ENCODE data around the gene IER3IP1. TPM values are rescaled to one million over a fixed set of nuclear protein-coding genes. Genes with fewer than 3 reads are reported as not detected.

The IER3IP1 gene
- total and polyA plus RNA-seq, 2 of the 13 experiments (the other 11 are each of a cell fraction or from before 2014, with no cell fraction given) = 18.7 to 26.1 TPM

- no peak for TF ChIP-seq KIAA2018 (CRISPR knock-in tag; IDR thresholded peaks at IDR 0.05; ENCODE audit: borderline replicate concordance)
- TF ChIP-seq CENPT (CRISPR knock-in tag; IDR thresholded peaks at IDR 0.05; ENCODE audit: low read depth) = no peak
- TF ChIP-seq NR2F2 (IDR thresholded peaks at IDR 0.05; ENCODE audit: borderline replicate concordance, low read depth) = no peak
- TF ChIP-seq SMARCC2 (IDR thresholded peaks at IDR 0.05) = no peak
- TF ChIP-seq HOXD1 (CRISPR knock-in tag; IDR thresholded peaks at IDR 0.05) = no peak
Observed at GRCh38 chr18:47179520-47179919, 3.4 kb upstream of the IER3IP1 start (continued).
